Mucosa of rectum (tissue), 2 donors: ENCODE measurements around the gene DHRSX.
"Not testable (repeated sequence)": the region's sequence is repeated elsewhere in the genome, so short reads cannot be mapped to it uniquely, and the experiment has no call there.

Experiments
- H3K27ac ChIP-seq, 2 donors: one replicate each; pipeline ENCODE4 v1.7.0; 2013; ENCODE audit warnings: inconsistent platforms in 2 of 2, low read depth in 2 of 2, low read length in 2 of 2
- H3K27me3 ChIP-seq, 2 donors: one replicate each; pipeline ENCODE4 v1.7.0; 2013; ENCODE audit warnings: low read length in 2 of 2; ENCODE audit not compliant: control insufficient read depth in 2 of 2, insufficient read depth in 2 of 2
- H3K36me3 ChIP-seq, 2 donors: one replicate each; pipeline ENCODE4 v1.7.0; 2013; ENCODE audit warnings: low read length in 2 of 2; ENCODE audit not compliant: control insufficient read depth in 2 of 2, insufficient read depth in 2 of 2
- H3K4me1 ChIP-seq, 2 donors: one replicate each; pipeline ENCODE4 v1.7.0; 2013; ENCODE audit warnings: low read length in 2 of 2, mild to moderate bottlenecking in 1 of 2; ENCODE audit not compliant: control insufficient read depth in 2 of 2, insufficient read depth in 2 of 2
- H3K4me3 ChIP-seq, 2 donors: one replicate each; pipeline ENCODE4 v1.7.0; 2013; ENCODE audit warnings: low read length in 2 of 2
- H3K9ac ChIP-seq, 2 donors: one replicate each; pipeline ENCODE4 v1.7.0; 2013; ENCODE audit warnings: low read length in 2 of 2, low read depth in 1 of 2, mild to moderate bottlenecking in 1 of 2
- H3K9me3 ChIP-seq, 2 donors: one replicate each; pipeline ENCODE4 v1.7.0; 2013; ENCODE audit warnings: low read length in 2 of 2; ENCODE audit not compliant: control insufficient read depth in 2 of 2
- donor health status: healthy.
- donor health status: Normal muscosa, but diverticular disease.

DHRSX gene

DNA sequence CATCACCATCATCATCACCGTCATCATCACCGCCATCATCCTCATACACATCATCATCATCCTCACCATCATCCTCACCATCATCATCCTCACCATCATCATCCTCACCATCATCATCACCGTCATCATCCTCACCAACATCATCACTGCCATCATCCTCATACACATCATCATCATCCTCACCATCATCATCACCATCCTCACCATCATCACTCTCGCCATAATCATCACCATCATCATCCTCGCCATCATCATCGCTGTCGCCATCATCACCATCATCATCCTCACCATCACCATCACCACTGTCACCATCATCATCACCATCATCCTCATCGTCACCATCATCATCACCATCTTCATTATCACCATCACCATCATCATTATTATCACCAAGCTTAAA is 19.8 kb upstream of the DHRSX start:
- Histone ChIP-seq H3K4me3 (no peak overlapping the region), H3K36me3 (no peaks in the 10 kb centered on the region), H3K9me3 (no peaks in the 10 kb centered on the region), H3K4me1 (no peaks in the 10 kb centered on the region), H3K9ac (no peak overlapping the region), H3K27me3 (no peaks in the 10 kb centered on the region), H3K27ac (no peak overlapping the region)

DNA sequence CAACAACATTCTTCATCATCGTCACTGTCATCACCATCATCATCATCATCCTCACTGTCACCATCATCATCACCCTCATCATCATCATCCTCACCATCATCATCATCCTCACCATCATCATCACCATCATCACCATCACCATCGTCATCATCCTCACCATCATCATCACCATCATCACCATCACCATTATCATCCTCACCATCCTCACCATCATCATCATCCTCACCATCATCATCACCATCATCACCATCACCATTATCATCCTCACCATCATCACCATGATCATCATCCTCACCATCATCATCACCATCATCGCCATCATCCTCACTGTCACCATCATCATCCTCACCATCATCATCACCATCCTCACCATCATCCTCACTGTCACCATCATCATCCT is 18.9 kb upstream of the DHRSX start:
- H3K4me1 ChIP-seq, H3K9me3 ChIP-seq, H3K27ac ChIP-seq, H3K9ac ChIP-seq, H3K27me3 ChIP-seq, H3K4me3 ChIP-seq, H3K36me3 ChIP-seq: not testable (repeated sequence)

DNA sequence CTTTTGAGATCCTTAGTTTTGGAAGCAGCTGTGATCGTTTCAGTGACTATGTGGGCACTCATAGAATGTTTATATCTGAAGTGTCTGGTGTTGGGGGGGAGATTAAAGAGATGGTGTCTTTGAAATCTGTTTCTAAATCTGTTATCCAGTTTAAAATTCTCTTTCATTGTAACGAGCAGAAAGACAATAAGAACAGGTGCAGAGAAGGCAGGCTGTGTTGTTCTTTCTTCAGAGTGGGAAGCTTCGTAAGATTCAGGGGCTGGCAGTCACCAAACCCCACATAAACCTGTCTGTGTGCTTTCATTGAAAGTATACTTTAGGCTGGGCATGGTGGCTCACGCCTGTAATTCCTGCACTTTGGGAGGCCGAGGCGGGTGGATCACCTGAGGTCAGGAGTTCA is 16.3 kb upstream of the DHRSX start:
- H3K27ac ChIP-seq = no peak overlapping the region
- no peaks in the 10 kb centered on the region for H3K27me3 ChIP-seq
- H3K4me3 ChIP-seq = no peak overlapping the region
- no peaks in the 10 kb centered on the region for H3K36me3 ChIP-seq
- H3K9me3 ChIP-seq = no peaks in the 10 kb centered on the region
- no peak overlapping the region for H3K9ac ChIP-seq
- no peaks in the 10 kb centered on the region for H3K4me1 ChIP-seq

DNA sequence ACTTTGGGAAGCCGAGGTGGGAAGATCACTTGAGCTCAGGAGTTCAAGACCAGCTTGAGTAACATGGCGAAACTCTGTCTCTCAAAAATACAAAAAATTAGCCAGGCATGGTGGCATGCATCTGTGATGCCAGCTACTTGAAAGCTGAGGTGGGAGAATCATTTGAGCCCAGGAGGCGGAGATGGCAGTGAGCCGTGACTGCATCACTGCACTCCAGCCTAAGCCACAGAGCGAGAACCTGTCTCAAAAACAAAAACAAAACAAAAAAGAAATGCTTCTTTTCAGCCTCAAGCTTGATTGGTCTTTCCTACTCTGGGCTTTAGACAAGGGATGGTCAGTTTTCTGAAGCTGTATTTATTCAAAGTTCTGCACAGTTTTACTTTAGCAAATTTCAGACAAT is 15.8 kb upstream of the DHRSX start:
- Histone ChIP-seq H3K27ac (no peak overlapping the region), H3K27me3 (no peaks in the 10 kb centered on the region), H3K4me3 (no peak overlapping the region)

DNA sequence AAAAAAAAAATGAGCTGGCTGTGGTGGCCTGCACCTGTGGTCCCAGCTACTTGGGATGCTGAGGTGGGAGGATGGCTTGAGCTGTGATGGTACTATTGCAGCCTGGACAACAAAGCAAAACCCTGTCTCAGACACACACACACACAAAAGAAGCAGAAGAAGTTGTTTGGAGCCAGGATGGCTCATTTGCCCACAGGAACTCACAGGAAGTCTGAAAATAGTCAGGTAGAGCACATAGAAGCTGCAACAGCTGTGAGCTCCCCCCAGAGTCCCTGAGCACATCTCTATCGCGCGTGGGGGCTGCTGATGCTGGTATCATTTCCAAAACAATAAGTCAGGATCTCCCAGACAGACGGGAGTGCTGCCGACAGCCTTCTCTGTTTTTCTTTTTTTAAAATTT is 13.4 kb upstream of the DHRSX start:
- Histone ChIP-seq H3K36me3 (no peaks in the 10 kb centered on the region), H3K27ac (no peak overlapping the region), H3K27me3 (no peaks in the 10 kb centered on the region), H3K4me3 (no peak overlapping the region), H3K9me3 (no peaks in the 10 kb centered on the region), H3K9ac (no peak overlapping the region), H3K4me1 (peaks cover 0 to 3% of the 10 kb centered on the region in 2 donors)

More for the DNA sequence above, 15.8 kb upstream of the DHRSX start:
- no peaks in the 10 kb centered on the region for H3K9me3 ChIP-seq
- H3K36me3 ChIP-seq = no peaks in the 10 kb centered on the region
- no peaks in the 10 kb centered on the region for H3K4me1 ChIP-seq
- no peak overlapping the region for H3K9ac ChIP-seq

DNA sequence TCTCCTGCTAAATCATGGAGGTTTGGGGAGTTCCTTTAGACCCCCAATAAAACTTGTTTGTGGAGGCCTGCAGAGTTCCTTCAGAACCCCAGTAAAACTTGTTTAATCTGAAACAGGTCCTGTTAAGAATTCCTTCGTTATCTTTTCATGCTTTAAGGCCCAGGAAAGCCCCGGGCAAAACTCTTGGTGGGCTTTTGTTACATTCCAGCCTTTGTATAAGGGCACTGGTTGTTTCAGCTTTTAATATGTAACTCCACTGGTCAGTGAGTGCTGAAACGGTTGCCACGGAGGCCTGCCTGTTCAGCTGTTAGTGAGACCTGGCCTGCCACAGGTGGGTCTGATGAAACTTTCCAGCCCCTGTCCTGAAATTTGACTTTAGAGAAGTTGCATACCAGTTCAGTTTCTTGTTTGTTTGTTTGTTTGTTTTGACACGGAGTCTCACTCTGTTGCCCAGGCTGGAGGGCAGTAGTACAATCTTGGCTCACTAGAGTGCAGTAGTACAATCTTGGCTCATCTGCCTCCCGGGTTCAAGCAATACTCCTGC is 12.4 kb upstream of the DHRSX start:
- Histone ChIP-seq H3K27me3 (no peaks in the 10 kb centered on the region), H3K36me3 (no peaks in the 10 kb centered on the region), H3K4me1 (peaks cover 0 to 7% of the 10 kb centered on the region in 2 donors), H3K9ac (no peak overlapping the region), H3K27ac (no peak overlapping the region), H3K4me3 (no peak overlapping the region), H3K9me3 (no peaks in the 10 kb centered on the region)

DNA sequence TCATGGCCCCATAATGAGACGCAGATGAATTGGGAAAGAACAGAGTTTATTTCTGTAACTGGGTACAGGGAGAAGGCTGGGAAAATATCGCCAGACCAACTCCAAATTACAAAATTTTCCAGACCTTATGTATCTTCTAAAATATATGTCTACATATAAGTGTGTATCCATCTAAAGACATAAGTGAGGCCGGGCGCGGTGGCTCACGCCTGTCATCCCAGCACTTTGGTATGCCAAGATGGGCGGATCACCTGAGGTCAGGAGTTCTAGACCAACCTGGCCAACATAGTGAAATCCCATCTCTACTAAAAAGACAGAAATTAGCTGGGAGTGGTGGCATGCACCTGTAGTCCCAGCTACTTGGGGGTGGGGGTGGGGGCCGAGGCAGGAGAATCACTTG is 11.7 kb upstream of the DHRSX start:
- Histone ChIP-seq H3K27ac (no peak overlapping the region), H3K27me3 (no peaks in the 10 kb centered on the region), H3K4me3 (no peak overlapping the region)

DNA sequence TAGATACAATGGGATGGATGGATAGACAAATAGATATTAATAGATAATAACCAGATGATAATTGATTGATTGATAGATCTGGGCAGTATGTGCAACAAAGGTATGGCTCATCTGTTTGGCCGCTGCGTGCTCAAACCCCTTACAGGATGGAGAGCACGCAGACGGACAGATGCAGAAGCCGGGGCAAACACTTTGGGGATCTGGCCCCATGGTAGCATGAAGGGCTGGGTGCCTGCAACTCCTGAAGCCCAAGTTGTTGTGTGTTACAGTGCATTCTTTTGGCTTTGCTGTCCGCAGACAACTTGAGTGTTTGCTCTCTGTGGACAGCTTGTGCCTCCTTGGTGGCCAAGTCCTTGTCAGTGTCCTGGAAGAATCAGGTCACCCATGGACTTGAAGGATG is 10.6 kb upstream of the DHRSX start:
- peaks cover 0 to 9% of the 10 kb centered on the region in 2 donors for H3K4me1 ChIP-seq
- H3K9ac ChIP-seq = no peak overlapping the region
- H3K9me3 ChIP-seq = no peaks in the 10 kb centered on the region
- no peaks in the 10 kb centered on the region for H3K36me3 ChIP-seq
- H3K27me3 ChIP-seq = no peaks in the 10 kb centered on the region
- H3K4me3 ChIP-seq = no peak overlapping the region
- H3K27ac ChIP-seq = no peak overlapping the region

More for the DNA sequence above, 11.7 kb upstream of the DHRSX start:
- Histone ChIP-seq H3K36me3 (no peaks in the 10 kb centered on the region), H3K9ac (no peak overlapping the region), H3K9me3 (no peaks in the 10 kb centered on the region), H3K4me1 (peaks cover 0 to 9% of the 10 kb centered on the region in 2 donors)

DNA sequence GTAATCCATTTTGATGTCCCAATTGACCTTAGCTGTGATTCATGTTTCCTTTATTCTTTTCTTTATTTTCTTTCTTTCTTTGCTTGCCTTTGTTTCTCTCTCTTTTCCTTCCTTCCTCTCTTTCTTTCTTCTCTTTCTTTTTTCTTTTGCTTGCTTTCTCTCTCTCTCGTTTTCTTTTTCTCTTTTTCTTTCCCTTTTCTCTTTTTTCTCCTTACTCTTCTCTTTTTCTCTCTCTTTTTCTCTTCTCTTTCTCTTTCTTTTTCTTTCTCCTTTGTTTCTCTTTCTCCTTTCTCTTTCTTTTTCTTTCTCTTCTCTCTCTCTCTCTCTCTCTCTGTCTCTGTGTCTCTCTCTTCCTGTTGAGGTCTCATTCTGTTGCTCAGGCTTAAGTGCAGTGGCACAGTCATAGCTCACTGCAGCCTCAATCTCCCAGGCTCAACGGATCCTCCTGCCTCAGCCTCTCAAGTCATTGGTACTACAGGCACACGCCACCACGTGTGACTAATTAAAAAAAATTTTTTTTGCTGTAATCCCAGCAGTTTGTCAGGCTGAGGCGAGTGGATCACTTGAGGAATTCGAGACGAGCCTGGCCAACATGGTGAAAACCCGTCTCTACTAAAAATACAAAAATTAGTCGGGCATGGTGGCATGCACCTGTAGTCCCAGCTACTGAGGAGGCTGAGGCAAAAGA is 8.0 kb upstream of the DHRSX start:
- H3K4me3 ChIP-seq = no peak overlapping the region
- H3K36me3 ChIP-seq = no peaks in the 10 kb centered on the region
- no peaks in the 10 kb centered on the region for H3K9me3 ChIP-seq
- H3K9ac ChIP-seq = no peak overlapping the region
- H3K27ac ChIP-seq = no peak overlapping the region
- no peaks in the 10 kb centered on the region for H3K27me3 ChIP-seq
- H3K4me1 ChIP-seq = peaks cover 0 to 9% of the 10 kb centered on the region in 2 donors

DNA sequence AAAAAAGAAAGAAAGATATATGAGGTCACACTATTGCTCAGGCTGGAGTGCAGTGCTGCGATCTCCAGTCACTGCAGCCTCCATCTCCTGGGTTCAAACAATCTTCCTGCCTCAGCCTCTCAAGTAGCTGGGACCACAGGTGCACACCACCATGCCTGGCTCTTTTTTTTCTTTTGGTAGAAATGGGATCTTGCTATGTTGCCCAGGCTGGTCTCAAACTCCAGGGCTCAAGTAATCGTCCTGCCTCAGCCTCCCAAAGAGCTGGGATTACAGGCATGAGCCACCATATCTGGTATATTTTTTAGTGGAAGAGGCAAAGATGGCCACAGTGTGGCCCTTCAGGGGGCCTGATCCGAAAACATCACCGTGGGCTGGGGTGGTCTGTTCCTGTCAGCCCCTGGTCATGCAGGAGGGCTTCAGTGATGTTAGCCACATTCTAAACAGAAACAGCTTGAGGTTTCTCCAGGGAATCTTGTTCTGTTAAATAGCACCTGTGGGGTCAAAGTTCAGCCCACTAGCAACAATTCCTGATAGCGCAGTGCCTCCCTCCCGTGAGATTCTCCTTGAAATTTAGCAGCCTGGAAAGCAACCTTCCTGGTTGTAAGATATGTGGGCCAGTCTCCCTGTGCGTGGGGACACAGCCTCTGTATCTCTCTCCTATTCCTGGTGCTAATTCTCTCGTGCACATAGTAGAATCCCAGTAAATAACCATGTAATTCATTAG is 7.3 kb upstream of the DHRSX start:
- Histone ChIP-seq H3K9ac (no peak overlapping the region), H3K27me3 (no peaks in the 10 kb centered on the region), H3K36me3 (no peaks in the 10 kb centered on the region), H3K9me3 (no peaks in the 10 kb centered on the region), H3K4me1 (peaks cover 0 to 9% of the 10 kb centered on the region in 2 donors), H3K27ac (no peak overlapping the region), H3K4me3 (no peak overlapping the region)
